Large intestine (tissue), 3 donors: ENCODE measurements around the gene LAMTOR2. TPM values are rescaled to one million over a fixed set of nuclear protein-coding genes. Genes with fewer than 3 reads are reported as not detected.

Experiments used
- DNase-seq, 2 donors: peaks; one replicate each; pipeline versions ENCODE4 v3.0.0 to v3.0.0-alpha.2; 2013
- H3K27ac ChIP-seq: one replicate; pipeline ENCODE4 v1.5.1; 2013; ENCODE audit warnings: low read length
- H3K27me3 ChIP-seq: 2 replicates; pipeline ENCODE4 v1.6.1; 2013; ENCODE audit warnings: low read length; ENCODE audit not compliant: control insufficient read depth, insufficient read depth
- H3K36me3 ChIP-seq: 2 replicates; pipeline ENCODE4 v1.6.1; 2013; ENCODE audit warnings: low read length; ENCODE audit not compliant: control insufficient read depth, insufficient read depth
- H3K4me1 ChIP-seq: one replicate; pipeline ENCODE4 v1.6.1; 2013; ENCODE audit warnings: low read length; ENCODE audit not compliant: control insufficient read depth, insufficient read depth
- H3K4me3 ChIP-seq: one replicate; pipeline ENCODE4 v1.5.1; 2013; ENCODE audit warnings: low read length
- H3K9me3 ChIP-seq: one replicate; pipeline ENCODE4 v1.6.1; 2013; ENCODE audit warnings: mild to moderate bottlenecking, low read depth, low read length, moderate library complexity; ENCODE audit not compliant: control insufficient read depth
- WGBS: methylation state at CpG from one replicate; pipeline ENCODE4 v1.1.5; 2013; ENCODE audit warnings: low lambda C conversion rate; ENCODE audit not compliant: insufficient coverage; 5-methylcytosine and 5-hydroxymethylcytosine counted together
- polyA plus RNA-seq: library from polyadenylated mRNA; unstranded; fragments of 120-200 nt; gene quantifications from one replicate; pipeline ENCODE4 v1.2.1, GENCODE V29; 2013

LAMTOR2 gene
- polyA plus RNA-seq, 1 donor = 64.0 TPM

DNA sequence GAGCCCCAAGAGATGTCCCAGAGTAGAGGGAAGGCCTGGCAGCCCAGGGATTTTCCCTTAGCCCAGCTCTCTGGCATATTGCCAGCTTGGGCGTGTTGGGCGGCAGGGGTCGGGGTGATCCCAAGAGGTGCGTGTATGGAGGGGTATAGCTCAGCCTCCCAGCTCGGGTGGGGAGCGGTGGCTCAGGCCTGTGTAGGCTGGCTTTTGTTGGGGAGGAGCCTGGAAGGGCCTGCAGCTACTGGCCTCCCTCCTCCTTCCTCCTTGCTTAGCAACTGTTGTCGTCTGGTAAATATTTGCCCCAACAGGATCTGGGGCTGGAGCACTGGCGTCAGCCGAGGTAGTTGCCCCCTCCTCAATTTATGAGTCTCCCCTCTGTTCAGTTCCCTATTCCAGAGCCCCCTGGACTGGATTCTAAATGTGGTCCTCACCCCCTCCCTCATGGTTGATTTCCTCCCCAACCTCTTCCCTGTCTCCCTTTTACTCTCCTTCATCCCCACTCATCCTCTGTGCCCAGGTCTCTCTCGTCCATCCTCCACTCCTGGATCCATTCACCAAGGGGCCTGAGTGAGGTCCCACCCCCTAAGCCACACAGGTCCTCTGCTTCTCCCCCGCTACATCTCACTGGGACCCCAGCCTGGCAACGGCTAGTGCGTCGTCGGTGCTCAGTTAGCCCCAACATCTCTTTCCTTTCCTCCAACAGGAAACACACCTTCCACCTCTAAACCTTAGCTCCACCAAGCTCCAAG, 49.7 kb downstream of the LAMTOR2 start:
- DNase-seq = peak; percentile 91 to 93
- Histone ChIP-seq H3K27ac (peak overlapping the region; percentile 83), H3K4me1 (peaks cover 65% of the 10 kb centered on the region), H3K9me3 (no peaks in the 10 kb centered on the region), H3K27me3 (no peaks in the 10 kb centered on the region), H3K4me3 (no peak overlapping the region), H3K36me3 (no peaks in the 10 kb centered on the region)
- 12% methylated on average over 4 of the region's 15 CpGs for WGBS

DNA sequence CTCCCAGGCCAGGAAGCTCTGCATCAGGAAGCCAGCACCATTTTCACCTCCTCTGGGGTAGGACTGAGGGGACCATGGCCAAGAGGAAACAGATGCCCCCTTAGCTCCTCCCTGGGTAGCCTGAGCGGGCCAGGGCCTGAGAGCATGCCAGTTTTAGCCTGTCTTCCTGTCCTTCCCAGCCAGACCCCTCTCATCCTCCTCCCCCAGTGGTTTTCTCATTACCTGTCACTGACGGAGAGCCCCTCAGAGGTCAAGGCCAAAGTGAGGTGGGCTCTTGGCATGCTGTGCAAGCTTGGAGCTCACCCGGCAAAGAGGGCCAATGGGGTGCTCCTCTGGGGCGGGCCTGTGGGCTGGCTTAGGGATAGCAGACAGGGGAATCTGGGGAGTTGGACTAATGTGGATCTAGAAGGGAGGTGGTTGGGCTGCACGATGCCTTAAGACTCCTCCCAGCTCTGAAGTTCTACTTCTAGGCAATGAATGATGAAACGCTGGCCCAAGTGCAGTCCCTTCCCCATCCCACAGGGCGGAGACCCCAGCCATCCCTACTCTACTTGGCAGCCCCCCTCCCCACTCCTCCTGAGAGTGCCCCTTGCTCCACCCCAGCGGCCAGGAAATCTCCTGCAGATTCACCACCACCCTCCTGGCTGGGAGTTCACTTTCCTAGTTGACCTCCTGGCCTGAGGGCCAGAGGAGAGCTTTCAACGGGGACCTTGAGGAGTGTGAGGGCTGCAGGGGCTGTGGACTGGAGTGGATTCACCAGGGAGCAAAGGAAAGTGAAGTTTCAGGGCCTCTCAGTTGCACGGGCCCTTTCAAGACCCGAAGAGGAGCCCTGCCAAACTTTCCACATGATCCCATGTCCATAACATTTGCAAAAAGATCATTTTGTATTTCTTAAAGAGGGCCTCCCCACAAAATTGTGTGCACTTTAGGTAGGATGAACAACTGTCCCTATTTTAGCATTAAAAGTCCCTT, 50.6 kb downstream of the LAMTOR2 start:
- H3K36me3 ChIP-seq = no peaks in the 10 kb centered on the region
- DNase-seq = peak in 1 of 2 donors; percentile 74

DNA sequence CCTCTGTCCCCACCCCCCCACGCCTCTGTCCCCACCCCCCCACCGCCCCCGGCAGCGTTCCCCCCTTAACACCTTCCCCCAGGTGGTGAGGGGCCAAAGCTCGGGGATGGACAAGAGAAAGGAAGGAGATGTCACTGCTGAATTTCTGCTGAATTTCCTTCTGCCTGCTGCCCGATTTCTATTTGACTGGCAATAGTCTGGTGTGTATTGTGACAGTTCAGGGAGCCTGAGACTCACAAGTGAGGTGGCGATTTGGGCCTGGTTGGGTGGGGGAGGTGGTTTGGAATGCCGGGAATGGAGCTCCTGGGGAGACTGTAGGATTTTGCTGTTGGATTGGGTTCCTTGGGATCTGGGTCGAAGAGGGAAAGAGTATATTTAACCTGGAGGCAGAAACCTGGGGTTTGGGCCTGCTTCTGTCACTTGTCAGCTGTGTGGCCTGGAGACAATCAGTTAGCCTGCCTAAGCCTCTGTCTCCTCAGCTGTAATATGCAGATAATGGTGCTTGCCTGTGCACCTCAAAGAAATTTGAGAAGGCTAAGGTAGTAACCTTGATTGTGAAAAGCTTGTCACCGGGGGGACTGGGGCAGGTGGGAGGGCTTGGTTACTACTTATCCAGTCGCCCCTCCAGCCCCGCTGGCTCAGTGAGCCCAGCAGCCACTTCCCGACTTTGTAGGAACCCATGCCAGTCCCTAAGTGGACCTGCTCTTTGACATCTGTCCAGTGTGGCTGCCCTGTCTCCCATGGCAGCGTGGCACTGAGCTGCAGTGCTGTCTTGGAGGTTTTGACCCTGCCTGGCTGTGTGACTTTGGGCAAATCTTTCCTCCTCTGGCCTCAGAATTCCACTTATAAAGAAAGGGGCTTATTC, 52.3 kb downstream of the LAMTOR2 start:
- no peak for DNase-seq
- Histone ChIP-seq H3K27me3 (no peaks in the 10 kb centered on the region), H3K36me3 (no peaks in the 10 kb centered on the region), H3K4me3 (peak overlapping the region; percentile 44), H3K9me3 (no peaks in the 10 kb centered on the region), H3K4me1 (peaks cover 50% of the 10 kb centered on the region), H3K27ac (peak overlapping the region; percentile 83)
- no CpG with 5 or more reads among the region's 14 CpGs for WGBS

More for the DNA sequence above, 50.6 kb downstream of the LAMTOR2 start:
- Histone ChIP-seq H3K27ac (peak overlapping the region; percentile 83), H3K4me1 (peaks cover 62% of the 10 kb centered on the region), H3K9me3 (no peaks in the 10 kb centered on the region), H3K4me3 (peak overlapping the region; percentile 44), H3K27me3 (no peaks in the 10 kb centered on the region)
- no CpG with 5 or more reads among the region's 11 CpGs for WGBS

DNA sequence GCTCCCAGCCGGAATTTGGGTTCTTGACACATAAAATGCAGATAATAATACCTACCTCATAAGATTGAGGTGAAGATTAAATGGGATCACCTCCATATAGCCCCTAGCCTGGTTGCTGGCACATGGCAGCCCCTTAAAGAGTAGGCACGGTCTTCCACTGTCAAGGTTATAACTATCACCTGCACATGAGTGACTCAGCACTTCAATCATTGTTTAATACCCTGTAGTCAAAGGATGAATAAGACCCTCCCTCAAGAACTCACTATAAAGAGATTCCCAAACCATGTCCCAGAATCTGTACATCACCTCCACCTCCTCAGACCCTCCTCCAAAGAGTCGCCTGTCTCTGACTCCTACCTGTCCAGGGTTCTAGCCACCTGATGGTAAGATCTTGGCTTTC, 53.5 kb downstream of the LAMTOR2 start:
- Histone ChIP-seq H3K9me3 (no peaks in the 10 kb centered on the region), H3K27me3 (no peaks in the 10 kb centered on the region), H3K4me1 (peaks cover 38% of the 10 kb centered on the region), H3K4me3 (no peak overlapping the region), H3K27ac (no peak overlapping the region), H3K36me3 (no peaks in the 10 kb centered on the region)
- DNase-seq = no peak
- no CpG with 5 or more reads among the region's 3 CpGs for WGBS

Other genes starting within 250 kb of the LAMTOR2 start
- 51.0 TPM for gene GON4L, start 197.6 kb upstream of the LAMTOR2 start, polyA plus RNA-seq
- 19.0 TPM for gene SYT11, start 195.2 kb upstream of the LAMTOR2 start, polyA plus RNA-seq
- gene RIT1, start 143.4 kb upstream of the LAMTOR2 start, polyA plus RNA-seq = 57.1 TPM
- gene KHDC4, start 120.4 kb upstream of the LAMTOR2 start, polyA plus RNA-seq = 75.2 TPM
- 0.34 TPM for gene RXFP4, start 113.1 kb upstream of the LAMTOR2 start, polyA plus RNA-seq
- gene ARHGEF2, start 76.2 kb upstream of the LAMTOR2 start, polyA plus RNA-seq = 51.2 TPM
- gene SSR2, start 33.8 kb upstream of the LAMTOR2 start, polyA plus RNA-seq = 281 TPM
- gene UBQLN4, start 984 bp upstream of the LAMTOR2 start, polyA plus RNA-seq = 43.9 TPM
- gene RAB25, start 6.4 kb downstream of the LAMTOR2 start, polyA plus RNA-seq = 174 TPM
- gene MEX3A, start 27.7 kb downstream of the LAMTOR2 start, polyA plus RNA-seq = 8.4 TPM
- 138 TPM for gene LMNA, start 59.9 kb downstream of the LAMTOR2 start, polyA plus RNA-seq
- gene SEMA4A, start 98.8 kb downstream of the LAMTOR2 start, polyA plus RNA-seq = 6.4 TPM
- 35.4 TPM for gene SLC25A44, start 139.3 kb downstream of the LAMTOR2 start, polyA plus RNA-seq
- gene PMF1, start 158.2 kb downstream of the LAMTOR2 start, polyA plus RNA-seq = 63.4 TPM
- 5.8 TPM for gene BGLAP, start 187.4 kb downstream of the LAMTOR2 start, polyA plus RNA-seq
- gene PAQR6, start 193.3 kb downstream of the LAMTOR2 start, polyA plus RNA-seq = 12.9 TPM
- 57.3 TPM for gene SMG5, start 228.0 kb downstream of the LAMTOR2 start, polyA plus RNA-seq
- gene TMEM79, start 229.5 kb downstream of the LAMTOR2 start, polyA plus RNA-seq = 7.3 TPM
- 170 TPM for gene GLMP, start 240.9 kb downstream of the LAMTOR2 start, polyA plus RNA-seq
- not detected for gene VHLL, start 244.5 kb downstream of the LAMTOR2 start, polyA plus RNA-seq